Osteoblast (primary cell): ENCODE data around the gene RUNX2. TPM values are rescaled to one million over a fixed set of nuclear protein-coding genes. Genes with fewer than 3 reads are reported as not detected.

ENCODE experiments used
- DNase-seq: peaks from one replicate; pipeline ENCODE4 v3.0.0; 2011; ENCODE audit warnings: low spot score, mixed read lengths; ENCODE audit not compliant: insufficient read length; ENCODE audit errors: missing footprints
- H2AFZ ChIP-seq: 2 replicates; pipeline ENCODE4 v1.6.0; 2011; ENCODE audit warnings: mild to moderate bottlenecking, low read length
- H3K27ac ChIP-seq: 2 replicates; pipeline ENCODE4 v1.5.1; 2011; ENCODE audit warnings: mild to moderate bottlenecking, low read depth, low read length, moderate library complexity
- H3K27me3 ChIP-seq: 2 replicates; pipeline ENCODE4 v1.6.0; 2012; ENCODE audit warnings: mild to moderate bottlenecking, control low read depth, inconsistent platforms, low read length, moderate library complexity; ENCODE audit not compliant: insufficient read depth
- H3K36me3 ChIP-seq: 2 replicates; pipeline ENCODE4 v1.5.1; 2011; ENCODE audit warnings: mild to moderate bottlenecking, low read length, control low read depth, moderate library complexity; ENCODE audit not compliant: insufficient read depth
- H3K4me1 ChIP-seq: 2 replicates; pipeline ENCODE4 v1.5.1; 2011; ENCODE audit warnings: mild to moderate bottlenecking, low read length, control low read depth, moderate library complexity; ENCODE audit not compliant: insufficient read depth
- H3K4me2 ChIP-seq: 2 replicates; pipeline ENCODE4 v1.6.0; 2011; ENCODE audit warnings: mild to moderate bottlenecking, low read length; ENCODE audit not compliant: insufficient read depth
- H3K4me3 ChIP-seq: fragments of 200-600 bp; sonication (generic); 3 replicates; pipeline ENCODE4 v1.5.1; 2012; ENCODE audit warnings: mild to moderate bottlenecking, low read length, inconsistent platforms; ENCODE audit not compliant: insufficient read depth
- H3K79me2 ChIP-seq: 2 replicates; pipeline ENCODE4 v1.6.0; 2012; ENCODE audit warnings: mild to moderate bottlenecking, low read length, control low read depth, inconsistent platforms; ENCODE audit not compliant: insufficient read depth
- H3K9me3 ChIP-seq: 2 replicates; pipeline ENCODE4 v1.5.1; 2011; ENCODE audit warnings: low read depth, low read length, control low read depth
- H4K20me1 ChIP-seq: 2 replicates; pipeline ENCODE4 v1.6.0; 2012; ENCODE audit warnings: mild to moderate bottlenecking, low read length, control low read depth; ENCODE audit not compliant: insufficient read depth
- total RNA-seq: library from RNA; depleted of rRNA; stranded (reverse); fragments of >200 nt; gene quantifications from 2 replicates; pipeline ENCODE4 v1.2.3, GENCODE V29; 2012
- TF ChIP-seq, protein P1 (sequence below): IDR thresholded peaks from 2 replicates; pipeline ENCODE4 v1.5.1; 2011; ENCODE audit warnings: mild to moderate bottlenecking, low read depth, low read length, moderate library complexity; ENCODE audit errors: extremely low read depth

Gene RUNX2
- total RNA-seq, 1 donor, result 30.0 TPM

DNA sequence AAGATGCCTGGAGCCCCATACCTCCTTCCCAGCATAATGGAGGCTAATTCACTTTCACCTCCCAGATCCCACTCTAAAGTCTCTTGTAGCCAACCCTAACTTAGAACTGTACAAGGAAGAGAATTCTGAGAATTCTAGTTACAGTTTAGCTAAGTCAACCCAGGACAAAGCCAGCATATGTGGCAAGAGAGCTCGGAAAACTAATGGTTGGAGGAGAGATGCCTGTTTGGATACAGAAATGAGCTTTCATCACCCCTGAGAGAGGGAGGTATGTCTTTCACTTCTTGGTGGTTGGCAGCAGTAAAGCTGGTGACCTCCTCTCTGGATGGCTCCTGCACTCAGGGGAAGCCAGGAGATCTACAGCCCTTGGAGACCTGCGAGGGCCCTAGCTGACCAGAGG is 302.2 kb downstream of the RUNX2 start:
- H2AFZ ChIP-seq, result peak overlapping the region; percentile 68
- no peaks in the 10 kb centered on the region for H3K36me3 ChIP-seq
- no peaks in the 10 kb centered on the region for H3K9me3 ChIP-seq
- H3K4me3 ChIP-seq, result no peak overlapping the region
- no peaks in the 10 kb centered on the region for H4K20me1 ChIP-seq
- no peaks in the 10 kb centered on the region for H3K27me3 ChIP-seq
- DNase-seq, result no peak
- H3K4me1 ChIP-seq, result peaks cover 36% of the 10 kb centered on the region
- TF ChIP-seq, protein P1, sequence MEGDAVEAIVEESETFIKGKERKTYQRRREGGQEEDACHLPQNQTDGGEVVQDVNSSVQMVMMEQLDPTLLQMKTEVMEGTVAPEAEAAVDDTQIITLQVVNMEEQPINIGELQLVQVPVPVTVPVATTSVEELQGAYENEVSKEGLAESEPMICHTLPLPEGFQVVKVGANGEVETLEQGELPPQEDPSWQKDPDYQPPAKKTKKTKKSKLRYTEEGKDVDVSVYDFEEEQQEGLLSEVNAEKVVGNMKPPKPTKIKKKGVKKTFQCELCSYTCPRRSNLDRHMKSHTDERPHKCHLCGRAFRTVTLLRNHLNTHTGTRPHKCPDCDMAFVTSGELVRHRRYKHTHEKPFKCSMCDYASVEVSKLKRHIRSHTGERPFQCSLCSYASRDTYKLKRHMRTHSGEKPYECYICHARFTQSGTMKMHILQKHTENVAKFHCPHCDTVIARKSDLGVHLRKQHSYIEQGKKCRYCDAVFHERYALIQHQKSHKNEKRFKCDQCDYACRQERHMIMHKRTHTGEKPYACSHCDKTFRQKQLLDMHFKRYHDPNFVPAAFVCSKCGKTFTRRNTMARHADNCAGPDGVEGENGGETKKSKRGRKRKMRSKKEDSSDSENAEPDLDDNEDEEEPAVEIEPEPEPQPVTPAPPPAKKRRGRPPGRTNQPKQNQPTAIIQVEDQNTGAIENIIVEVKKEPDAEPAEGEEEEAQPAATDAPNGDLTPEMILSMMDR, result no peak
- no peak overlapping the region for H3K27ac ChIP-seq
- no peak overlapping the region for H3K4me2 ChIP-seq
- no peaks in the 10 kb centered on the region for H3K79me2 ChIP-seq

DNA sequence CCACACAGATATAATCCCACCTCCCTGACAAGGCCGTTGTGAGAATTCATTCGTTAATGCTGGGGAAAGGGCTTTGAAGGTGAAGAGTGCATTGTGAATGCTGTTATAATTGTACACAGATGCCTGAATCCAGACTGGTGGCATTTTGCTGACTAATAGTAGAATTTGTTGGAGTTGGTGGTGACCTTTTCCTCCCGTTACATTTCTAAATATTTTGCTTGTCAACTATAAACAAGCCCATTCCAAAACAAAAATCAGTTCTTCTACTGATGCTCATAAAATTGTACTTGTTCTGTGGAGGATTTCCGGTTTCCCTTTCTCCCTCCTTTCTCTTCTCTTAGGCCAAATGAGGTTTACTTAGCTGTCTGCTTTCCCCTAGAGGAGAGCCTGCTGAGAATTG is 302.7 kb downstream of the RUNX2 start:
- no peaks in the 10 kb centered on the region for H3K36me3 ChIP-seq
- H3K27ac ChIP-seq, result peak overlapping the region; percentile 6
- H4K20me1 ChIP-seq, result no peaks in the 10 kb centered on the region
- H3K79me2 ChIP-seq, result no peaks in the 10 kb centered on the region
- H3K4me1 ChIP-seq, result peaks cover 31% of the 10 kb centered on the region
- H3K27me3 ChIP-seq, result no peaks in the 10 kb centered on the region
- H3K4me2 ChIP-seq, result no peak overlapping the region
- no peak overlapping the region for H3K4me3 ChIP-seq
- no peaks in the 10 kb centered on the region for H3K9me3 ChIP-seq
- no peak for DNase-seq
- TF ChIP-seq, protein P1, result no peak
- H2AFZ ChIP-seq, result peak overlapping the region; percentile 68

DNA sequence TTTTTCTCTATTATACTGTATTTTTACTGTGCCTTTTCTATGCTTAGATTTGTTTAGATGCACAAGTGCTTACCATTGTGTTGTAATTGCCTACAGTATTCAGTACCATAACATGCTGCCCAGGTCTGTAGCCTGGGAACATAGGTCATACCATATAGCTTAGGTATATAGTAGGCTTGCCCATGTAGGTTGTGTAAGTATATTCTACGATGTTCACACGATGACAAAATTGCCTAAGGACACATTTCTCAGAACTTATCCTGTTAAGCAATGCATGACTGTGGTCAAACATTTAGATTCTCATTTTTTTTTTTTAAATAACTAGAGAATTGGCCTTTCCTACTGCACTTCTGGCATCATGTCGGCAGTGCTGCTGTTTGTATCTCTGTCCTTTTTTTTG is 303.3 kb downstream of the RUNX2 start:
- Histone ChIP-seq H4K20me1 (no peaks in the 10 kb centered on the region), H3K4me2 (no peak overlapping the region), H3K4me1 (peaks cover 25% of the 10 kb centered on the region), H3K27ac (no peak overlapping the region), H2AFZ (no peak overlapping the region), H3K9me3 (no peaks in the 10 kb centered on the region), H3K36me3 (no peaks in the 10 kb centered on the region), H3K79me2 (no peaks in the 10 kb centered on the region), H3K4me3 (no peak overlapping the region), H3K27me3 (no peaks in the 10 kb centered on the region)
- DNase-seq, result no peak
- TF ChIP-seq, protein P1, result no peak

DNA sequence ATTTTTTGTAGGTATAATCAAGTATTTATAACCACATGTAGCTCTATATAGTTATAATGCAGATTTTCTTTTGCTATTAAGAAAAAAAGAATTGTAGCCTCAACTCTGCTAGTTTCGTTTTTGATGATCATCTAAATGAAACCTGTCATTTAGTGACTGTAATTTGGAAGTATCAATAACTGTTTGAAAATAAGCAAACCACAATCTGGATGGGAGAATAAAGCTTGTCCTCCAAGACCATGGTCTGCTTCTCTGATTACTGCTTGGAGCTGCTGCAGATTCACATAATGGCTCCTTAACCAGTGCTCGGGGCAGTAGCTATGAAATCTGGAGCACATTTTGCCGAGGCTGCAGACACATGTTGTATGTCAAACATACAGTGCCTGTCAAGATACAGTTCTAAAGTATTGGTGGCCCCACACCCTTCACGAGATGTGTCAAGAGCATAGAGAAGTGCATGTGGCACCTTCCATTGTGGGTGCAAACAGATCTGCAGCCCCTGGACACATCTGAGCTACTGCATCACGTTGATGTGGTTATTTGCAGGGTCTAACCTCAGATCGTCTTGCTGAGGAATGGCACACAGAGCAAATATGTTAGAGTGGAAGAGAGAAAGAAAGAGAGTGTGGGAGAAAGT is 305.3 kb downstream of the RUNX2 start:
- no peak overlapping the region for H3K27ac ChIP-seq
- H3K4me1 ChIP-seq, result peaks cover 16% of the 10 kb centered on the region
- H3K4me3 ChIP-seq, result peak overlapping the region; percentile 51
- no peak for DNase-seq
- H3K4me2 ChIP-seq, result peak overlapping the region; percentile 76
- H3K36me3 ChIP-seq, result no peaks in the 10 kb centered on the region
- TF ChIP-seq, protein P1, result no peak
- no peaks in the 10 kb centered on the region for H4K20me1 ChIP-seq
- H3K27me3 ChIP-seq, result no peaks in the 10 kb centered on the region
- no peaks in the 10 kb centered on the region for H3K9me3 ChIP-seq
- no peaks in the 10 kb centered on the region for H3K79me2 ChIP-seq
- peak overlapping the region; percentile 73 for H2AFZ ChIP-seq
